HG03354 (cell line): ENCODE measurements around the gene ODF2.
"Not testable (repeated sequence)": the region's sequence is repeated elsewhere in the genome, so short reads cannot be mapped to it uniquely, and the experiment has no call there.

Experiments used
- ATAC-seq: cut with Tn5 transposase; IDR thresholded peaks from one replicate; pipeline ENCODE4 v1.9.1; 2021; ENCODE audit warnings: mild to moderate bottlenecking; ENCODE audit not compliant: unreplicated experiment, poor library complexity, severe bottlenecking

Gene ODF2

DNA sequence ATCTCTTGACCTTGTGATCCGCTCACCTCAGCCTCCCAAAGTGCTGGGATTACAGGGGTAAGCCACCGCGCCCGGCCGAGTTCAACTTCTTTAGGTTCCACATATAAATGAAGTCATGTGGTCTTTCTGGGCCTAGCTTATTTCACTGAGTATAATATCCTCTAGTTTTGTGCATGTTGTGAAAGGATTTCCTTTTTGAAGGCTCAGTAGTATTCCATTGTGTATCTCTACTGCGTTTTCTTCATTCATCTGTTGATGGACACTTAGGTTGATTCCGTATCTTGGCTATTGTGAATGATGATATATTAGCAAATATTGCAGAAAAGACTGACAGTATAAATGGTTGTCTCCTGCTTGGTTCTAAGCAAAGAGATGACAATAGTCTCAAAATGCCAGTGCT lies 20.1 kb downstream of the ODF2 start:
- no peak for ATAC-seq

DNA sequence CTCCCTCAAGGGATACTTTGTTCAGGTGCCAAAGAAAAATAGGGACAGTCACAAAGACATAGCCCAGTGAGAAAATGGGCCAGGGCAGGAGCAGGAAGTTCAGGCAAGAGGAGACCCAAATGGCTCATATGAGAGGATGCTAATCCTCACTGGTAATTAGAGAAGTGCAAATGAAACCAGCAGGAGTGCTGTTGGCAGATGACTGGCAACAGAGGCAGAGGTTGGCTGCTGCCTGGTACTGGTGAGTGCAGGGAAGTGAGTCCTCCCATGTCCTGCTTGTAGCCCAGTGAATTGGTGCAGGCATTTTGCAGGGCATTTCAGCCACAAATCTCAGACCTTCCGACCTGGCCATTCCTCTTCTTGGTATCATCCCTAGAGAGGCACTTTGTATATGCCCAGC lies 23.5 kb downstream of the ODF2 start:
- ATAC-seq = no peak

DNA sequence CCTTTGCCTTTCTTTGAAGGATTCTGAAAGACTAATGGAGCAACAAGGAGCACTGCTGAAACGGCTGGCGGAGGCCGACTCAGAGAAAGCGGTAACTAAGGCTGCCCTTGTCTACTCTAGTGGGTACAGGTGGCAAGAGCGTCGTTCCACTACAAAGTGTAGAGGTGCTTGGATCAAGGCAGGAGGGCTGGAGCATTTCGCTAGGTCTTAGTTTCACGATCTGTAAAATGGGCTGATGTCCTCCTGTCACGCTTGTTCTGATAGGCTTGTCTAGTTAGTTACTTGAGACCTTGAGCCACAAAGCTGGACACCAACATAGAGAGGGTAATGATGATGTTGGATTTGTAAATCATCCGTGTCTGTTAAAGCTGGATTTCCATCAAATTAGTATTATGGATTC lies 25.8 kb downstream of the ODF2 start:
- no peak for ATAC-seq

DNA sequence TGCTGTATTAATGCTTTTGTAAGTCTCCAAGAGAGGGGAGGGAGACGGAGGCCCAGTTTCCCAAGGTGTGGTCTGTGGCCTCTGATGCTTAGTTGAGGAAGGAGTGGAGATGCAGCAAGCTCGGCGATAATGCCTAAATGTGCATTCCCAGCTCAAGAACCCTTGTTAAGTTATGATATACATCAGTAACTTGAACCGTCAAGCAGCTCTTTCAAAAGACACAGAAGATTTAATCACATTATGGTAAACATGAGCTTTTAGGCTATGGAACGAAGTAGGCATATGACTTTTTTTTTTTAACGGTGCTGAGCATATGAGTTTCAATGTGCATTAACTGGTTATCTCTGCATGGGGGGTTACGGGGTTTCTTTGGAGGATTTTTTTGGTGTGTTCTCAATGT lies 26.4 kb downstream of the ODF2 start:
- no peak for ATAC-seq

DNA sequence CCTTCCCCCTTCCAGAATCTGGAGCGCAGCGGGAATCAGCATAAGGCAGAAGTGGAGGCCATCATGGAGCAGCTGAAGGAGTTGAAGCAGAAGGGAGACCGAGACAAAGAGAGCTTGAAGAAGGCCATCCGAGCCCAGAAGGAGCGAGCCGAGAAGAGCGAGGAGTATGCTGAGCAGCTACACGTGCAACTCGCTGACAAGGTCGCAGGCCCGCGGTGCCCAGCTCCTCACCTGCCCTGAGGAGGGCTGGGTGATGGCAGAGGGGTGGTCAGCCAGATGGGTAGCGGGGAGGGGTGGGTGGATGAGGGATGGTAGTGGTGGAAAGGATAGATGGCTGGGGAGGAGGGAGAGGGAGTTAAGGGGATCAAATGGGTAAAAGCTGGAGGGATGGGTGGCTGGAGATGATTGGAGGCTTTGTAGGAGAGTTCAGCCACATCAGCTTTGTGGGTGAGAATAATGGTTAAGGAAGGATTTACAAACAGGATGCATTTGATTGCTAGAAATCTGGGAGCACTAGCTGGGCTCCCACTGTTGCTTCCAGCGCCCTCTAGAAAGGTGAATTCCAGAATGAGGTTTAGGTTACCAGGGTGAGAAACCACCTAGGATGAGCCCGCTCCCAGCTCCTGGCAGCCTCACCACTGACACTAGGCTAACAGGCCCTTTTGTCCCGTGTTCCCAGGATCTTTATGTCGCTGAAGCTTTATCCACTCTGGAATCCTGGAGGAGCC lies 29.0 kb downstream of the ODF2 start:
- no peak for ATAC-seq

DNA sequence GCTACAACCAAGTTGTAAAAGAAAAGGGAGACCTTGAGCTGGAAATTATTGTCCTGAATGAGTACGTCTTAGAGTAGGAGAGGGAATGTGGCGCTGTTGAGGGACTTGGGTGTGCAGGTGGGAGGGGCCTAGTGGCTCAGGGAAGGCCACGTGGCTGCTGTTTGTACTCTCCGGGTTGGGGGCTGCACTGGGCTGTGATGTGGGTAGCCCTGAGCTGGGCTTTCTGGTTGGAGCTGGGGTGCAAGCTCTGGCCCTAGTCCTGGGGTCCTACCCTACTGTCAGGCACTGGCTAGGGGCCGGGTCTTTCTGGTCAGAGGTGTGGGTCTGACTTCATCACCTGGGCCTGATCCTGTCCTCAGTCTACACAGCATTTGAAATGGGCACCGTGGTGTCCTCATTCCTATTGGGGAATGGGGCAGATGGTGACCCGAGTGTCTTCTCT lies 29.6 kb downstream of the ODF2 start:
- ATAC-seq = no peak

DNA sequence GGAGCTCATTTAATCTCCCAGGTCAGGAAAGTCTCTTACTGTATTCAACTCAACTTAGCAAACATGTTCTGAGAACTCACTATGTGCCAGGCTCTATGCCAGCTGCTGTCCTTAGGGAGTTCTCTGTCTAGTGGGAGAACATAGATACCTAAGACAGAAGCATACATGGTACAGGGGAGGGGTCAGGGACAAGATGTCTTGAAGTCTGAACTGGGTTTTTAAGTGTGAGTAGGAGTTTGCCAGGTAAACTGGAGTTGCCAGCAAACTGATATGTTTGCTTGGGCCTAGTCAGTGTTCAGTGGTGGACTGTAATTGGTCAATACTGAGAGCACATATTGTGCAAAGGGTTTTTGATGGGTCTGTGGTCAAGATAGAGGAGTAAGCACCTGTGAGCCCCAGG lies 30.4 kb downstream of the ODF2 start:
- ATAC-seq = no peak

DNA sequence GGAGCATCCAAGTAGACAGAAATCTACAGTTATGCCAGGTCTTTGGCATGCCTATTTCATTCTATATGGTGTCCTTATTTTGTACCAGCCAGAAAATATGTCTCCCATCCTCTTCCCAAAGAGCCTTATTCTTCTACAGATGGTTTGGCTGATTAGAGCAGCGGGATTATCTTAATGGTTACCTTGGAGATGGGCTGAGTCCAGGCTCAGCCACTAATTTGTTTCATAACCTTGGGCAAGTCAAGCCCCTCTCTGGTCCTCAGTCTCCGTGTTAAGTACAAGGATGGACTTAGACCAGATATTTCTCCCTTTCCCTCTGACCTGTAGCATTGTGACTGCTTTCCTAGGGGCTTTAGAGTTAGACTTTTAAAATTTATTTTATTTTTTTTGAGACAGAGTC lies 37.6 kb downstream of the ODF2 start:
- no peak for ATAC-seq

DNA sequence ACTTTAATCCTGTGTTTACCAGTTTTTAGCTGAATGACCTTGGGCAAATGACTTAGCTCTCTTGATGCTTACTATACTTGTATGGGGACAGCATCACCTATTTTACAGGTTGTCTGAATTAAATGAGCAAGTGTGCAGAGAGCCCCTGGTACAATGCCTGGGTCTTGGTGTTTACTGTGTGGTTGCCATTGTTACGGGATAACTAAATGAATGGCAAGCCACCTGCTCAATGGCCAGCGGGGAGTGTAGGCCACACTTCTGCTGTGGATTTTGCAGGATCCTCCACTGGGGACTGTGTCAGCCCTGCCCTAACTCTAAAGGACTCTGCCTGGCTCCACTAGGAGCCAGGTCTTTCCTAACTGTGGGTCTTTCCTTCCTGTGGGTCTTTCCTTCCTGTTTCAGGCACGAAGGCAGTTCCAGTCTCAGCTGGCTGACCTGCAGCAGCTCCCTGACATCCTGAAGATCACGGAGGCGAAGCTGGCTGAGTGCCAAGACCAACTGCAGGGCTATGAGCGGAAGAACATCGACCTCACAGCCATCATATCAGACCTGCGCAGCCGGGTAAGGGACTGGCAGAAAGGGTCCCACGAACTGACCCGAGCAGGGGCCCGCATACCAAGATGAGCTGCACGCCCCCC lies 38.4 kb downstream of the ODF2 start:
- ATAC-seq = no peak

DNA sequence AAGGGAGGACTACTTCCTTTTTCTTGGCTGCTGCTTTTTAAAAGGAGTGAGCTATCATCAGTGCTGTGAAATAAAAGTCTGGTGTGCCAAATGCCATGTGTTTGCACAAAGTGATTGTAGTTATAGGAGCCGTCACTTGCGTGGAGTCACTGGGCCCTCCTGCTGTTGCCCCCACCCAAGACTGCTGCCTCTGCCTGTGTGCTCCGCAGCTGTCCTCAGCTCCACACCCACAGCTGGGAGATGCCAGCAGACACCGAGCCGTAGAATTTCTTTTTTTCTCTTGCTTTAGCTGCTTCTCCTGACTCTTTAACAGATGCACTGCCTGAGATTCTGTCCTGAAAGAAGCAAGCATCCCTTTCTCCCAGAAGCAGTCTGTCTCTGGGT lies 38.9 kb downstream of the ODF2 start:
- no peak for ATAC-seq

DNA sequence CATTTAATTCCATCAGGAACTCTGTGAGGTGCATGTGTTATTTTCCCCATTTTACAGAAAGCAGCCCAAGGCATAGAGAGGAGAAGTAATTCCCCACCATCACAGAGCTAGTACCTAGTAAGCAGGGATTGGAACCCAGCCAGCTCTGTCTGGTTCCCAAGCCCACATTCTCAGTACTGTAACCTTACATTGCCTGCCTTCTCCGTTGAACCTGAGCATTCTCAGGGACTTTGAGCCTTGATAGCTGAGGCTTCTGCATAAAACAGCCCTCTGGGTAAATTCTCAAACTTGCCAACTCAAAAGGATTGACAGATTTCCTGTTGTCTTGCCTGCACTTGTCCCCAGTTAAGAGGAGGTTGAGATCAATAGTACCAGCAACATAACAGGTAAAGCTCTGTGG lies 39.5 kb downstream of the ODF2 start:
- ATAC-seq = no peak

DNA sequence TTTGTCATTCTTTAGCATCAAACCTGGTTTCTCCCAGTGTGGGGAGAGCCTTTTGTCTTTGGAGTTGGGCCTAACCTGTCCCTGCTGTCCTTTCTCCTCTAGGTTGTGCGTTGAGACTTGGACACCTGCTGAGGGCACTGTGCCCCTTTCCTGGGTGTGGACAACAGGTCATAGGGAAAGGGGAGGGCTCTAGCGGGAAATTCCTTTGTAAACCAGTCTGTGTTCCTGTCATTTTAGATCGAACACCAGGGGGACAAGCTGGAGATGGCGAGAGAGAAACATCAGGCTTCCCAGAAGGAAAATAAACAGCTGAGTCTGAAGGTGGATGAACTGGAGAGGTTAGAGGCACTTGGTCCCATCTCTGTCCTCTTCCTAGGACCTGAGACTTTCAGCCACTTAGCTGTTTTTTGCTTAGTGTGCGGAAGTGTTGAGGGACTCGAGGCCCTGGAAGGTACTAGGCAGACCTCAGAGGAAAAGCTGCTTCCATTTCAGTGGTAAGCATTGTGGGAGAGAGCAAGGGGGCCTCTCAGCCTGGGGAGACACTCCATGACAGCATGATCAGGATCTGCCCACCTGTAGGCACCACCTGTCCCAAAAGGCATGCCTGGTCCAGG lies 40.1 kb downstream of the ODF2 start:
- no peak for ATAC-seq

DNA sequence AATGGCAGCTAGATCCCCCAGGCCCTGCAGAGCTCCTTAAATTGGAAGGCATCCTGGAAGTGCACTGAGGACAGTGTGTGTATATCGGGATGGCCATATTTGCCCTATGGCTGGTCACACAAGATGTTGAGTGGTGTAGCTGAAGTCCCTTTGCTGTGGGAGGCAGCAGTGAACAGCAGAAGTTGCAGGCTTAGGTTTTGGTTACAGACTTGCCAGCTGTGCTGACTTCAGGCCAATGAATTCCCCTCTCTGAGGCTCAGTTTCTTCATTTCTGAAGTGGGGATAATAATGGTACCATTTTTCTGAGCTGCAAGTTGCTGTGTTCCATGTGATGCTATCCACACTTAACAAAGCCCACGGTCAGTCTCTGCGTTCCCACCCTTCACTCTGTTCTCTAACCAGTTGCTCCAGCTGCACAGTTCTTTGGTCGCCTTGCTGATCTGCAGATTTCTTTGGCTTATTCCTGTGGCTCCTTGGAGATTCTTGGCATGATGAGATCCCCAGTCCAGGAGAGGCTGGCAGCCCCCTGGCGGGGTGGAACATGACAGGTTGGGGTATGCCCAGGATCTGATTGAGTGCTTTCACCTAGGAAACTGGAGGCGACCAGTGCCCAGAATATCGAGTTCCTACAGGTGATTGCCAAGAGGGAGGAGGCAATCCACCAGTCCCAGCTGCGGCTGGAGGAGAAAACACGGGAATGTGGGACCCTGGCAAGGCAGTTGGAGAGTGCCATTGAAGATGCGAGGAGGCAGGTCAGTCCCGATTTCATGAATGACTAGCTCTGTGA lies 42.2 kb downstream of the ODF2 start:
- ATAC-seq = no peak

DNA sequence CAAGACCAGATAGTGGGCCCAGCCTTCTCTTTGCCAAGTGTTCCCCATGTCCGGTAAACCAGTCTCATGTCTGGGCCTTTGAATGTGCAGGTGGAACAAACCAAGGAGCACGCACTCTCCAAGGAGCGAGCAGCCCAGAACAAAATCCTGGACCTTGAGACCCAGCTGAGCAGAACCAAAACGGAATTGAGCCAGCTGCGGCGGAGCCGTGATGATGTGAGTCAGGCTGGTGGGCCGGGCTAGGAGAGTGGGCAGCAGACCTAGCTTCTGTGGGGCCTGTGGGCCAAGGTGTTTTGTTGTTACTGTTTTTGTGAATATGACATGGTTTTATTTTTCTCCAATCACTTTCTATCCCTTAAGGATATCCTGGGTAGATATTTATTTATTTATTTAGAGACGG lies 43.1 kb downstream of the ODF2 start:
- ATAC-seq = no peak

DNA sequence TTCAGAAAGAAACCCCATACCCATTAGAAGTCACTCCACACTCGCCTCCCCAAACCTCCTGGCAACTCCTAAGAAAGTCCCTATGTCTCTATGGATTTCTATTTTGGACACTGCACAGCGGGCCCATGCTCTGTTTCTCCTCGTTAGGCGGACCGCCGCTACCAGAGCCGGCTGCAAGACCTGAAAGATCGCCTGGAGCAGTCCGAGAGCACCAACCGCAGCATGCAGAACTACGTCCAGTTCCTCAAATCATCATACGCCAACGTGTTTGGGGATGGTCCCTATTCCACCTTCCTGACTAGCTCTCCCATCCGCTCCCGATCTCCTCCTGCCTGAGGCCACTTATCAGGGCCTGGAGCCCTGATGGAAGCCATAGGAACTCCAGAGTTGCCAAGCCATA lies 44.1 kb downstream of the ODF2 start:
- ATAC-seq = no peak

DNA sequence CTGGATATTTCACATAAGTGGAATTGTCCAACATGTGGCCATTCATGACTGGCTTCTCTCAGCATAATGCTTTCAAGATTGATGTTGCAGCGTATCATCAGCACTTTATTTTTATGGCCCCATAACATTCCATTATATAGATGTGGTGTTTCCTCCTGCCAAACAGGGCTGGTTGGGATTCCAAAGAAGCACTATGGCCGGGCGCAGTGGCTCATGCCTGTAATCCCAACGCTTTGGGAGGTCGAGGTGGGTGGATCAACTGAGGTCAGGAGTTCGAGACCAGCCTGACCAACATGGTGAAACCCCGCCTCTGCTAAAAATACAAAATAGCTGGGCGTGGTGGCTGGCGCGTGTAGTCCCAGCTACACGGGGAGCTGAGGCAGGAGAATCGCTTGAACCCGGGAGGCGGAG lies 47.6 kb downstream of the ODF2 start:
- ATAC-seq = not testable (repeated sequence)

DNA sequence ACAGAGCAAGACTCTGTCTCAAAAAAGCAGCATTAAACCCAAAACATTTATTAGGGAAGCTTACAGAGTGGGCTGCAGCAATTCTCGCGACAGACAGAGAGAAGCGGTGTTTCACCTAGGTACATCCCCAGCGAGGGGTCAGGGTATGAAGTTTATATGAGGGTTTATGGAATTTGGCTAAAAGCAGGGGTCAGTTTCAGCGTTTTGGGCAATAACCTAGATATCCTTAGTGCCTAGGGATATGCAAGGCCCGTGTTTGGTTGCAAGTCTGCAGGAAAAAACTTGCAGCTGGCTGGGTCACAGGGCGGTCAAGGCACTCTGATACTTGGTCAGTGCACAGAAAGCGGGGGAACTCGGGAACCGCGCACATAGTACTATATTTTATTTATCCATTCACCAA lies 48.1 kb downstream of the ODF2 start:
- no peak for ATAC-seq

DNA sequence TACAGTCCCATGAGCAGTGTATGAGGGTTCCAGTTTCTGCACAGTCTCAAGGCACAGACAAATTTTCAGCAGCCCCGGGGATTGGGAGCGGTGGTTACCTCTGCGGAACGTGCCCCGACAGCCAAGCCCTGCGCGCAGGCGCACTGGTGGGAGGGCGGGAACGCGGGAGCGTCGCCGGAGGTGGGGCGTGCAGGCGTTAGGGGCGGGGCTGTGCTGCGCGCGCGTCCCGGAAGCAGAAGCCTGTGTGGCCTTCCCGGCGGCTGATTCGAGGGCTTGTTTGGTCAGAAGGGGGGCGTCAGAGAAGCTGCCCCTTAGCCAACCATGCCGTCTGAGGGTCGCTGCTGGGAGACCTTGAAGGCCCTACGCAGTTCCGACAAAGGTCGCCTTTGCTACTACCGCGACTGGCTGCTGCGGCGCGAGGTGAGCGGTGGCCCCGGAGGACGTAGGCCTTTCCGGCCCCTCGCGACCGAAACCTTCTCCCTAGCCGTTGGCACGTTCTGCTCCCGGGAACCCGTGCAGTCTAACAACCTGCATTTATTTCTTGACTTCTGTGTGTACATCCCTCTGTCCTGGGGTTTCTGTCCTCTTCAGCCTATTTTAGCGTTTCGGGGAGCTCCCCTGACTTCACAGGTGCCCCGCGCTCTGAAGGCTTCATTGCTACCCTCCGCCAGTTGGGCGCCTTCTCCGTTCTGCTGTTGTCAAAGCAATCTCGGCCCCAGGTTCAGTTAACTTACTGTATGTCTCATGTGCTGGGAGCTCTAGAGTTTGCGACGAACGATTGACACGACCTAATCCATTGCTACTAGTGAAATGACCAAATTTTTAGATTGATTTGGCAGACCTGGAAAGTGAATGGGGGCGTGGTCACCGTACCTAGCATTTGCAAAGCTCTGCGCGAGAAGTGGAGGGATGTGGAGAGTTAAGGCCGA lies 48.9 kb downstream of the ODF2 start, which contains the start of gene GLE1:
Gene GLE1 (plus strand): TSS at position 235 of the 929 bp plus-strand sequence. CDS start 87 bp downstream, at position 322.
- peak; percentile 87 for ATAC-seq

DNA sequence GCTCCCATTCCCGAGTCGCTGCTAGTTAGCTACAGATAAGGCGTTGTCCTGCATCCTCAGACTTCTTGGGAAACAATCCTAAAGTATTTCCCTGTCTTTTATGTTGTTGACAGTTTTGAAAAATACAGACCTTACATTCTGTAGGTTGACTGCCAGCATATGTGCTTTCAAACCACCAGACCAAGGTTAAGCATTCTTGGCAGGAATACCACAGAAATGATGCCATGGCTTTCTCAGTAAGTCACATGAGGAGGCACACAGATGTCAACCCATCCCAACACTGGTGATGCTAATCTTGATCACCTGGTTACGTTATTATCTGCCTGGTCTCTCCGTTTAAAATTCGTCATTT lies 49.6 kb downstream of the ODF2 start:
- no peak for ATAC-seq
